OCI-LY3 (cell line): ENCODE data around the gene STAT6.

ENCODE experiments used
- H2AFZ ChIP-seq: fragments of 200-600, 300-600 bp; shearing (Covaris generic); 2 replicates; pipeline ENCODE4 v1.6.0; 2014; ENCODE audit warnings: antibody characterized with exemption, low read depth, low read length
- H3K27ac ChIP-seq: fragments of 200-600, 300-600 bp; sonication (generic); 2 replicates; pipeline ENCODE4 v1.5.1; 2014; ENCODE audit warnings: mild to moderate bottlenecking, low read length, moderate library complexity, mixed read lengths
- H3K27me3 ChIP-seq: fragments of 200-600, 300-600 bp; sonication (generic); 2 replicates; pipeline ENCODE4 v1.6.1; 2014; ENCODE audit warnings: low read depth, low read length, mixed read lengths
- H3K36me3 ChIP-seq: fragments of 200-600, 300-600 bp; sonication (generic); replicated peaks from 2 replicates; pipeline ENCODE3; 2014; ENCODE audit warnings: low read depth, low read length, mixed read lengths
- H3K4me1 ChIP-seq: fragments of 300-600, 200-600 bp; sonication (generic); 2 replicates; pipeline ENCODE4 v1.6.1; 2014; ENCODE audit warnings: low read length, mixed read lengths
- H3K4me2 ChIP-seq: fragments of 200-600, 300-600 bp; sonication (generic); 2 replicates; pipeline ENCODE4 v1.6.1; 2014; ENCODE audit warnings: low read length, mixed read lengths
- H3K4me3 ChIP-seq: fragments of 300-600, 200-600 bp; sonication (generic); 2 replicates; pipeline ENCODE4 v1.5.1; 2014; ENCODE audit warnings: antibody characterized with exemption, mild to moderate bottlenecking, low read length, moderate library complexity
- H3K79me2 ChIP-seq: fragments of 300-600, 200-600 bp; shearing (Covaris generic); 2 replicates; pipeline ENCODE4 v1.6.1; 2014; ENCODE audit warnings: mild to moderate bottlenecking, low read length, mixed read lengths
- H3K9ac ChIP-seq: fragments of 300-600, 200-600 bp; shearing (Covaris generic); 2 replicates; pipeline ENCODE4 v1.6.0; 2014; ENCODE audit warnings: mild to moderate bottlenecking, low read length, moderate library complexity
- H3K9me3 ChIP-seq: fragments of 200-600, 300-600 bp; shearing (Covaris generic); 2 replicates; pipeline ENCODE4 v1.6.1; 2014; ENCODE audit warnings: low read length, mixed read lengths; ENCODE audit not compliant: insufficient read depth
- H4K20me1 ChIP-seq: fragments of 200-600, 300-600 bp; sonication (generic); 2 replicates; pipeline ENCODE4 v1.6.1; 2016; ENCODE audit warnings: low read length, mixed read lengths; ENCODE audit not compliant: insufficient read depth
- EZH2phosphoT487 ChIP-seq: fragments of 200-600 bp; shearing (Covaris generic); IDR thresholded peaks from 2 replicates; pipeline ENCODE4 v1.6.1; 2018; ENCODE audit warnings: antibody characterized with exemption, mixed run types, low read depth
- TF ChIP-seq, protein P1 (sequence below): fragments of 200-600, 300-600 bp; sonication (generic); IDR thresholded peaks from 2 replicates; pipeline ENCODE4 v1.5.1; 2014; ENCODE audit warnings: antibody characterized with exemption, low read length, low read depth

STAT6 gene

DNA sequence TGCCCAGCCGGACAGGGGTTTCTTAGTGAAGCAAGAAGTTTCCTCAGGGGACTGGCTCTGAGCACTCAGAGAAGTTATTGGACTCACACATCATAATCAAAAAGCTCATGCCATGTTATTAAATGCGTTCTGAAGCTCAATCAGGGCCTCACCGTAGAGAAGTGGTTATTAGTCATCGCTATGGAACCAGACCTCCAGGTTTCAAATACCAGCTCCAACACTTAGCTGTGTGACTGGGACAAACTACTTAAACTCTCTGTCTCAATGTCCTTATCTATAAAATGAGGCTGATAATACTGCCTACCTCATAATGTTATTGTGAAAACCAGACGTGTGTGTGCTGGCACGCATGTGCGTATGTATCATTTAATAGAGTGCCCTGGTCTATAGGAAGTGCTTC is 7.3 kb downstream of the STAT6 start:
- Histone ChIP-seq H3K27ac (no peak overlapping the region), H3K4me2 (no peak overlapping the region)
- TF ChIP-seq, protein P1, sequence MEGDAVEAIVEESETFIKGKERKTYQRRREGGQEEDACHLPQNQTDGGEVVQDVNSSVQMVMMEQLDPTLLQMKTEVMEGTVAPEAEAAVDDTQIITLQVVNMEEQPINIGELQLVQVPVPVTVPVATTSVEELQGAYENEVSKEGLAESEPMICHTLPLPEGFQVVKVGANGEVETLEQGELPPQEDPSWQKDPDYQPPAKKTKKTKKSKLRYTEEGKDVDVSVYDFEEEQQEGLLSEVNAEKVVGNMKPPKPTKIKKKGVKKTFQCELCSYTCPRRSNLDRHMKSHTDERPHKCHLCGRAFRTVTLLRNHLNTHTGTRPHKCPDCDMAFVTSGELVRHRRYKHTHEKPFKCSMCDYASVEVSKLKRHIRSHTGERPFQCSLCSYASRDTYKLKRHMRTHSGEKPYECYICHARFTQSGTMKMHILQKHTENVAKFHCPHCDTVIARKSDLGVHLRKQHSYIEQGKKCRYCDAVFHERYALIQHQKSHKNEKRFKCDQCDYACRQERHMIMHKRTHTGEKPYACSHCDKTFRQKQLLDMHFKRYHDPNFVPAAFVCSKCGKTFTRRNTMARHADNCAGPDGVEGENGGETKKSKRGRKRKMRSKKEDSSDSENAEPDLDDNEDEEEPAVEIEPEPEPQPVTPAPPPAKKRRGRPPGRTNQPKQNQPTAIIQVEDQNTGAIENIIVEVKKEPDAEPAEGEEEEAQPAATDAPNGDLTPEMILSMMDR, result no peak
- no peak for TF ChIP-seq EZH2phosphoT487

DNA sequence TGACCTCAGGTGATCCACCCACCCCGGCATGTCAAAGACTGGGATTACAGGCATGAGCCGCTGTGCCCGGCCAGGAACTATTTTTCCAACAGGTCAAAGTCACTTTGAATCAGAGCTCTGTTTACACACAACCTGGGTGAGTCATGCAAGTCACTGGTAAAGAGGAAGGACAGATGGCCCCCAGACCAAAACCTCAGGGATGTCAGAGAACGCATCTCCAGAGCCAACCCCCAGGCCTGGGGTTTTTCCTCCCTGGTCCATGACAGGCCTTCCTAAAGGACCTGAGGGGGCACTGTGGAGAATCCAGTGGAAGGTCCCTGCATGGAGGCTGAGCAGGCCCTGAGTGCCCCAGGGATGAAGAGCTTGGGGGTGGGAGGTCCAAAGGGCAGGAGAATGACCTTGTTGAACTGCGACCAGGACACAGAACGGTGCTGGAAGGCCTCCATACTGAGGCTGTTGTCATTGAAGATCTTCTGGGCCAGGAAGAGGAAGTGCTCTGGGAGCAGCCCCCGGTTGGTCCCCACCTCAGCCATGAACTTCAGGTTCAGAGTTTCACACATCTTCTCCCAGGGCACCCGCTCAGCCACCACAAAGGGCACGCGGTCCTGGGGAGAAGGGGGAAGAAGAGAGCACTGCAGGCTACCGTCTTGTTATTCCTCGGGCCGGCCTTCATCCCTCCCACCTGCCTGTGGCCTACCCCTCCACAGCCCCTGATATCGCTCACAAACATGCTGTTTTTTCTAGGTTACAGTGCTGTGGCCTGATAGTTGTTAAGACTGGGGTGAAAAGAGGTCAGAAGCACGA is 9.1 kb downstream of the STAT6 start:
- H2AFZ ChIP-seq, result no peak overlapping the region
- H3K79me2 ChIP-seq, result peaks cover 10% of the 10 kb centered on the region
- H3K27ac ChIP-seq, result no peak overlapping the region
- H3K9me3 ChIP-seq, result no peaks in the 10 kb centered on the region
- no peaks in the 10 kb centered on the region for H3K4me1 ChIP-seq
- H3K4me2 ChIP-seq, result no peak overlapping the region
- H3K27me3 ChIP-seq, result no peaks in the 10 kb centered on the region
- H3K36me3 ChIP-seq, result peaks cover 77% of the 10 kb centered on the region
- H3K9ac ChIP-seq, result no peak overlapping the region
- no peak overlapping the region for H3K4me3 ChIP-seq
- H4K20me1 ChIP-seq, result peaks cover 14% of the 10 kb centered on the region
- TF ChIP-seq EZH2phosphoT487, result no peak
- TF ChIP-seq, protein P1, result no peak

More for the DNA sequence above, 7.3 kb downstream of the STAT6 start:
- no peak overlapping the region for H3K4me3 ChIP-seq
- H3K79me2 ChIP-seq, result peaks cover 28% of the 10 kb centered on the region
- H3K36me3 ChIP-seq, result peaks cover 77% of the 10 kb centered on the region
- peaks cover 25% of the 10 kb centered on the region for H4K20me1 ChIP-seq
- no peak overlapping the region for H2AFZ ChIP-seq
- H3K4me1 ChIP-seq, result no peaks in the 10 kb centered on the region
- H3K9ac ChIP-seq, result no peak overlapping the region
- no peaks in the 10 kb centered on the region for H3K27me3 ChIP-seq
- no peaks in the 10 kb centered on the region for H3K9me3 ChIP-seq

GRCh38 chr12:57099766-57100165 is 11.4 kb downstream of the STAT6 start:
- no peak for TF ChIP-seq EZH2phosphoT487
- TF ChIP-seq, protein P1, result no peak
- Histone ChIP-seq H3K9me3 (no peaks in the 10 kb centered on the region), H4K20me1 (peaks cover 18% of the 10 kb centered on the region), H3K9ac (no peak overlapping the region), H2AFZ (no peak overlapping the region), H3K36me3 (peaks cover 68% of the 10 kb centered on the region), H3K79me2 (no peaks in the 10 kb centered on the region), H3K4me2 (no peak overlapping the region), H3K4me3 (no peak overlapping the region), H3K27me3 (no peaks in the 10 kb centered on the region), H3K27ac (no peak overlapping the region), H3K4me1 (peaks cover 4% of the 10 kb centered on the region; the same call in 1 of the 2 replicates)

- H3K27ac ChIP-seq, result no peak overlapping the region
- H3K36me3 ChIP-seq, result peaks cover 63% of the 10 kb centered on the region
- no peak overlapping the region for H3K4me3 ChIP-seq
- no peak overlapping the region for H2AFZ ChIP-seq
- TF ChIP-seq EZH2phosphoT487, result no peak
- TF ChIP-seq, protein P1, result no peak
- H3K4me2 ChIP-seq, result no peak overlapping the region
- H3K4me1 ChIP-seq, result peaks cover 10% of the 10 kb centered on the region
- H4K20me1 ChIP-seq, result peaks cover 21% of the 10 kb centered on the region
- H3K9ac ChIP-seq, result no peak overlapping the region
- H3K9me3 ChIP-seq, result no peaks in the 10 kb centered on the region
- H3K79me2 ChIP-seq, result no peaks in the 10 kb centered on the region
- H3K27me3 ChIP-seq, result no peaks in the 10 kb centered on the region
These were observed 12.0 kb downstream of the STAT6 start for GRCh38 chr12:57099047-57099714.
